ENCODE results near the gene AUTS2. TPM values are rescaled to one million over a fixed set of nuclear protein-coding genes. Genes with fewer than 3 reads are reported as not detected.

AUTS2 gene
- total RNA-seq, 1 experiment from 2014 or later = 256 TPM

- no CpG with 5 or more reads among the region's 12 CpGs for WGBS (ENCODE audit: extremely low coverage, insufficient read length, low lambda C conversion rate)
- H3K27me3 ChIP-seq (ENCODE audit: insufficient read depth, low read length) = no peaks in the 10 kb centered on the region
- 0 out of 2 replicates have a peak, but pooled peaks cover 2% of the 10 kb centered on the region for H3K4me1 ChIP-seq (ENCODE audit: insufficient read depth, low read length)
- H3K27ac ChIP-seq (ENCODE audit: insufficient read length, low read depth, low read length) = no peak overlapping the region
- no peak overlapping the region for H4K8ac ChIP-seq (replicated peaks; ENCODE audit: insufficient read length, low read depth, low read length)
- H3T11ph ChIP-seq (ENCODE audit: low read length) = no peak overlapping the region
- no peaks in the 10 kb centered on the region for H4K20me1 ChIP-seq (ENCODE audit: control insufficient read depth, insufficient read depth, insufficient read length)
- H3K4me2 ChIP-seq (ENCODE audit: insufficient read depth, insufficient read length, low read length) = no peak overlapping the region
- no peak overlapping the region for H3K4ac ChIP-seq (ENCODE audit: low read depth, low read length)
- H2BK120ac ChIP-seq (ENCODE audit: low read depth, low read length, poor library complexity, severe bottlenecking) = no peak overlapping the region
- no peak overlapping the region for H2BK5ac ChIP-seq (ENCODE audit: insufficient read length, low read length)
- H2BK12ac ChIP-seq (ENCODE audit: insufficient read length, low read depth, low read length) = no peak overlapping the region
- no peak overlapping the region for H2AK5ac ChIP-seq (ENCODE audit: insufficient read length, low read length)
- Mint-ChIP-seq H3K27ac (no peak overlapping the region), H3K4me1 (peaks cover 9 to 14% of the 10 kb centered on the region in 2 experiments), H3K36me3 (ENCODE audit: insufficient read depth in 1 of 3, low read depth in 3 of 3) (no peaks in the 10 kb centered on the region), H3K4me3 (no peak overlapping the region), H3K9me3 (no peaks in the 10 kb centered on the region), H3K27me3 (ENCODE audit: low read depth) (no peaks in the 10 kb centered on the region; the same call in 1 of the 2 replicates)
- no peak for DNase-seq
- H3K79me1 ChIP-seq (ENCODE audit: insufficient read depth, low read depth, low read length, poor library complexity, severe bottlenecking) = no peaks in the 10 kb centered on the region
- no peaks in the 10 kb centered on the region for H3K23me2 ChIP-seq (ENCODE audit: insufficient read length, low read depth, low read length, poor library complexity, severe bottlenecking)
- H3K18ac ChIP-seq (ENCODE audit: insufficient read length, low read depth, low read length) = no peak overlapping the region
- no peak overlapping the region for H2AFZ ChIP-seq (ENCODE audit: low read length)
- no peak overlapping the region for H3K23ac ChIP-seq (ENCODE audit: insufficient read length, low read depth, low read length)
- no peak overlapping the region for H3K56ac ChIP-seq (ENCODE audit: insufficient read length, low read depth, low read length)
- no peak overlapping the region for H2BK15ac ChIP-seq (ENCODE audit: low read depth, low read length)
- H3K9me3 ChIP-seq (ENCODE audit: control insufficient read depth, low read depth, low read length) = no peaks in the 10 kb centered on the region
- no peak overlapping the region for H2BK20ac ChIP-seq (ENCODE audit: low read depth, low read length, poor library complexity, severe bottlenecking)
- H4K5ac ChIP-seq (ENCODE audit: insufficient read length, low read depth, low read length) = no peak overlapping the region
- no peaks in the 10 kb centered on the region for H3K79me2 ChIP-seq (ENCODE audit: insufficient read depth, low read length)
- H3K14ac ChIP-seq (ENCODE audit: insufficient read depth, low read length) = no peak overlapping the region
- TF ChIP-seq CTCF (conservative IDR thresholded peaks at IDR 0.05) = no peak
- no peak overlapping the region for H4K91ac ChIP-seq (ENCODE audit: insufficient read length, low read depth, low read length)
- no peak overlapping the region for H3K9ac ChIP-seq (ENCODE audit: extremely low read depth, insufficient read length, low read length)
These were observed 828.1 kb downstream of the AUTS2 start for GRCh38 chr7:70426249-70426880.

Data from H9 (cell line).